Lung microvascular endothelial cell (primary cell): ENCODE results near the gene CD44. TPM values are rescaled to one million over a fixed set of nuclear protein-coding genes. Genes with fewer than 3 reads are reported as not detected.
"Not testable (repeated sequence)": the region's sequence is repeated elsewhere in the genome, so short reads cannot be mapped to it uniquely, and the experiment has no call there.

Source experiments
- DNase-seq, 2 donors: peaks; one replicate each; pipeline versions ENCODE4 v3.0.0 to v3.0.0-alpha.2; 2010; ENCODE audit warnings: low read depth in 2 of 2
- total RNA-seq: library from RNA; depleted of rRNA; stranded (reverse); fragments of >200 nt; gene quantifications from 2 replicates; pipeline ENCODE4 v1.2.1, GENCODE V29; 2014

CD44 gene
- total RNA-seq, 1 donor from 2014 or later: 0.79 TPM

- no peak for DNase-seq
Observed at GRCh38 chr11:35211952-35212351, 73.0 kb downstream of the CD44 start.

GRCh38 chr11:35214226-35214770, 75.3 kb downstream of the CD44 start:
- peak in 1 of 2 donors; percentile 34 for DNase-seq

- peak in 1 of 2 donors; percentile 88 for DNase-seq
Observed at GRCh38 chr11:35214792-35215193, 75.8 kb downstream of the CD44 start.

- DNase-seq: no peak
Observed at GRCh38 chr11:35215945-35216344, 77.0 kb downstream of the CD44 start.

GRCh38 chr11:35216962-35217678, 78.1 kb downstream of the CD44 start:
- no peak for DNase-seq

GRCh38 chr11:35218956-35219355, 80.0 kb downstream of the CD44 start:
- no peak for DNase-seq

GRCh38 chr11:35223371-35223796, 84.4 kb downstream of the CD44 start:
- peak in 1 of 2 donors; percentile 3 for DNase-seq

GRCh38 chr11:35223991-35224390, 85.0 kb downstream of the CD44 start:
- no peak for DNase-seq

GRCh38 chr11:35225946-35226520, 87.1 kb downstream of the CD44 start:
- DNase-seq: no peak

GRCh38 chr11:35226756-35227155, 87.8 kb downstream of the CD44 start:
- not testable (repeated sequence) for DNase-seq

- DNase-seq: no peak
Observed at GRCh38 chr11:35227576-35228327, 88.8 kb downstream of the CD44 start.

- DNase-seq: no peak
Observed at GRCh38 chr11:35228328-35228725, 89.4 kb downstream of the CD44 start.

GRCh38 chr11:35230388-35230787, 91.4 kb downstream of the CD44 start:
- no peak for DNase-seq

GRCh38 chr11:35231076-35231860, 92.3 kb downstream of the CD44 start:
- DNase-seq: no peak

- no peak for DNase-seq
Observed at GRCh38 chr11:35232891-35233330, 93.9 kb downstream of the CD44 start.

- DNase-seq: no peak
Observed at GRCh38 chr11:35233518-35233917, 94.5 kb downstream of the CD44 start.

GRCh38 chr11:35234460-35235156, 95.6 kb downstream of the CD44 start:
- no peak for DNase-seq

- DNase-seq: no peak
Observed at GRCh38 chr11:35235157-35235468, 96.1 kb downstream of the CD44 start.

- DNase-seq: no peak
Observed at GRCh38 chr11:35235498-35235897, 96.5 kb downstream of the CD44 start.

GRCh38 chr11:35235936-35236666, 97.1 kb downstream of the CD44 start:
- DNase-seq: peak in 1 of 2 donors; percentile 33
